Measurements from ENCODE around the gene ICE2. TPM values are rescaled to one million over a fixed set of nuclear protein-coding genes. Genes with fewer than 3 reads are reported as not detected.
"Not testable (repeated sequence)": the region's sequence is repeated elsewhere in the genome, so short reads cannot be mapped to it uniquely, and the experiment has no call there.

The ICE2 gene
- total and polyA plus RNA-seq, 4 experiments from 2014 or later, result 46.5 to 68.4 (median 61.2) TPM

- Mint-ChIP-seq H3K36me3 (no peaks in the 10 kb centered on the region), H3K4me3 (no peak overlapping the region), H3K4me1 (peaks cover 7 to 11% (median 9%) of the 10 kb centered on the region in 4 donors), H3K27me3 (no peaks in the 10 kb centered on the region), H3K27ac (no peak overlapping the region), H3K9me3 (no peaks in the 10 kb centered on the region)
- H3K27ac ChIP-seq (ENCODE audit: low read depth, low read length), result no peak overlapping the region
- no peak overlapping the region for H3K4me3 ChIP-seq (ENCODE audit: low read length in 2 of 2)
- peaks cover 13% of the 10 kb centered on the region for H3K4me1 ChIP-seq (ENCODE audit: insufficient read depth, low read length)
- DNase-seq, result no peak
- ChIA-PET POLR2A (ENCODE audit: partially characterized antibody) (interaction anchor here (0.9 kb wide), 1 partner anchor 15 kb away, joined by 4 read pairs; no protein-coding TSS in a partner anchor), CTCF (ENCODE audit: partially characterized antibody) (no interaction called here)
- no peaks in the 10 kb centered on the region for H3K27me3 ChIP-seq (ENCODE audit: insufficient read depth, low read length)
- intact Hi-C loops (cut with micrococcal nuclease), result no loop called here
- no peaks in the 10 kb centered on the region for H3K36me3 ChIP-seq (ENCODE audit: insufficient read depth, low read length)
- H3K9me3 ChIP-seq (ENCODE audit: control insufficient read depth in 1 of 2, low read length in 2 of 2), result no peaks in the 10 kb centered on the region
These were observed 65.6 kb downstream of the ICE2 start for GRCh38 chr15:60413231-60413824.

GRCh38 chr15:60412807-60413206 lies 66.1 kb downstream of the ICE2 start:
- H3K27me3 Mint-ChIP-seq; H3K4me3 ChIP-seq (ENCODE audit: low read length in 2 of 2); H3K27ac ChIP-seq (ENCODE audit: low read depth, low read length); CTCF ChIA-PET (ENCODE audit: partially characterized antibody); H3K4me3 Mint-ChIP-seq; DNase-seq; H3K9me3 ChIP-seq (ENCODE audit: control insufficient read depth in 1 of 2, low read length in 2 of 2); H3K36me3 Mint-ChIP-seq; H3K9me3 Mint-ChIP-seq; H3K27ac Mint-ChIP-seq; H3K36me3 ChIP-seq (ENCODE audit: insufficient read depth, low read length); H3K27me3 ChIP-seq (ENCODE audit: insufficient read depth, low read length); intact Hi-C loops (cut with micrococcal nuclease): not testable (repeated sequence)
- POLR2A ChIA-PET (ENCODE audit: partially characterized antibody), result interaction anchor here (0.9 kb wide), 1 partner anchor 15 kb away, joined by 4 read pairs; no protein-coding TSS in a partner anchor
- peaks cover 18% of the 10 kb centered on the region for H3K4me1 ChIP-seq (ENCODE audit: insufficient read depth, low read length)
- H3K4me1 Mint-ChIP-seq, result peaks cover 9 to 16% (median 12%) of the 10 kb centered on the region in 4 donors

- intact Hi-C loops (cut with micrococcal nuclease), result no loop called here
- peaks cover 9 to 17% (median 13%) of the 10 kb centered on the region in 4 donors for H3K4me1 Mint-ChIP-seq
- H3K9me3 Mint-ChIP-seq, result no peaks in the 10 kb centered on the region
- H3K4me3 ChIP-seq (ENCODE audit: low read length in 2 of 2), result no peak overlapping the region
- no peak for DNase-seq
- no peak overlapping the region for H3K27ac ChIP-seq (ENCODE audit: low read depth, low read length)
- H3K36me3 Mint-ChIP-seq, result no peaks in the 10 kb centered on the region
- H3K27me3 ChIP-seq (ENCODE audit: insufficient read depth, low read length), result no peaks in the 10 kb centered on the region
- H3K9me3 ChIP-seq (ENCODE audit: control insufficient read depth in 1 of 2, low read length in 2 of 2), result no peaks in the 10 kb centered on the region
- CTCF ChIA-PET (ENCODE audit: partially characterized antibody), result no interaction called here
- no peaks in the 10 kb centered on the region for H3K36me3 ChIP-seq (ENCODE audit: insufficient read depth, low read length)
- H3K27ac Mint-ChIP-seq, result no peak overlapping the region
- POLR2A ChIA-PET (ENCODE audit: partially characterized antibody), result interaction anchor here (6.5 kb wide), 1 partner anchor 14 kb away, joined by 68 read pairs; the partner anchor contains the start of gene ANXA2
- no peaks in the 10 kb centered on the region for H3K27me3 Mint-ChIP-seq
- H3K4me1 ChIP-seq (ENCODE audit: insufficient read depth, low read length), result peaks cover 19% of the 10 kb centered on the region
- H3K4me3 Mint-ChIP-seq, result no peak overlapping the region
These were observed 67.0 kb downstream of the ICE2 start for GRCh38 chr15:60411774-60412425.

DNA sequence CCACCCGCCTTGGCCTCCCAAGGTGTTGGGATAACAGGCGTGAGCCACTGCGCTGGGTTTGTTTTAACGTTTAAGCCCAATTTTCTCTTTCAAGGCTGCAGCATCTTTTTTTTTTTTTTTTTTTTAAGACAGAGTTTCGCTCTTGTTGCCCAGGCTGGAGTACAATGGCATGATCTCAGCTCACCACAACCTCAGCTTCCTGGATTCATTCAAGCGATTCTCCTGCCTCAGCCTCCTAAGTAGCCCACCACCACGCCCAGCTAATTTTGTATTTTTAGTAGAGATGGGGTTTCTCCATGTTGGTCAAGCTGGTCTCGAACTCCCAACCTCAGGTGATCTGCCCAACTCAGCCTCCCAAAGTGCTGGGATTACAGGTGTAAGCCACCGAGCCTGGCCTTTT lies 68.6 kb downstream of the ICE2 start:
- H3K9me3 ChIP-seq (ENCODE audit: control insufficient read depth in 1 of 2, low read length in 2 of 2); H3K4me3 ChIP-seq (ENCODE audit: low read length in 2 of 2); H3K27me3 ChIP-seq (ENCODE audit: insufficient read depth, low read length); intact Hi-C loops (cut with micrococcal nuclease); H3K27ac ChIP-seq (ENCODE audit: low read depth, low read length); H3K36me3 ChIP-seq (ENCODE audit: insufficient read depth, low read length); DNase-seq; H3K27me3 Mint-ChIP-seq; H3K4me3 Mint-ChIP-seq; H3K9me3 Mint-ChIP-seq; H3K36me3 Mint-ChIP-seq: not testable (repeated sequence)
- POLR2A ChIA-PET (ENCODE audit: partially characterized antibody), result interaction anchor here (0.7 to 6.5 kb wide), 2 partner anchors 12 to 21 kb away, joined by 3 to 68 read pairs; partner anchors contain the start of gene ANXA2
- peaks cover 11 to 21% (median 14%) of the 10 kb centered on the region in 4 donors for H3K4me1 Mint-ChIP-seq
- CTCF ChIA-PET (ENCODE audit: partially characterized antibody), result interaction anchor here (1.0 kb wide), 1 partner anchor 19 kb away, joined by 3 read pairs; no protein-coding TSS in a partner anchor
- H3K4me1 ChIP-seq (ENCODE audit: insufficient read depth, low read length), result peaks cover 19% of the 10 kb centered on the region
- H3K27ac Mint-ChIP-seq, result peak overlapping the region in 1 of 7 donors; percentile 52

DNA sequence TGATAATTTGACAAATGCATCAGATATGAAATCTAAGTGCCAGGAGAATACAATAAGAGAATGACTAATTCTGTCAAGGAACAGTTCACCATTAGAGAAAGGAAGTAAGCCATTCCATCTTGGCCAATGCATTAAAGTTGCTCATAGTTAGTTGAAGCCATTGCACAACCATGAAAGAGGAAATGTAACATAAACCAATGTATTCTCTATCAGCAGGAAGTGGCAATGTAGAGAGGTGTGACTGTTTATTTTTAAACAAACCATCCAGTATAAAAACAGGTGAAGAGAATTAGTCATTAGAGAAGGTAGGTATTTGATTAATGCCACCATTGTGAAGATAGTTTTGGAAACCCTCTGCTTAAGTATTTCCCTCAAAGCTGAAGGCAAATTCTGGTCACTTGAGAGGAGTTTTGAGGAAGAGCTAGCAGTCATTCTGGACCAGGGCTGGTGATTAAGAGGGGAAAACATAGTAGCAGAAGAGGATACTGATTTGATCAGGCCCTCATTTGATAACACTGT lies 70.4 kb downstream of the ICE2 start:
- Mint-ChIP-seq H3K4me3 (peak overlapping the region in 6 of 8 donors; percentile 27 to 83 (median 65)), H3K4me1 (peaks cover 11 to 21% (median 14%) of the 10 kb centered on the region in 4 donors), H3K27ac (peak overlapping the region; percentile 8 to 93 (median 77)), H3K27me3 (no peaks in the 10 kb centered on the region), H3K9me3 (no peaks in the 10 kb centered on the region), H3K36me3 (no peaks in the 10 kb centered on the region)
- H3K36me3 ChIP-seq (ENCODE audit: insufficient read depth, low read length), result no peaks in the 10 kb centered on the region
- intact Hi-C loops (cut with micrococcal nuclease), result loop anchor here (2.0 kb wide), 1 partner anchor 14 kb away; no protein-coding TSS in a partner anchor
- ChIA-PET CTCF (ENCODE audit: partially characterized antibody) (interaction anchor here (1.0 to 1.6 kb wide), 3 partner anchors 9 to 35 kb away, joined by 3 to 5 read pairs (median 3); no protein-coding TSS in a partner anchor), POLR2A (ENCODE audit: partially characterized antibody) (interaction anchor here (0.6 to 6.5 kb wide), 6 partner anchors 9 to 71 kb away, joined by 3 to 68 read pairs (median 4); partner anchors contain the start of gene ANXA2)
- DNase-seq, result peak in 4 of 5 donors; percentile 17 to 40 (median 31)
- H3K9me3 ChIP-seq (ENCODE audit: control insufficient read depth in 1 of 2, low read length in 2 of 2), result no peaks in the 10 kb centered on the region
- H3K27me3 ChIP-seq (ENCODE audit: insufficient read depth, low read length), result no peaks in the 10 kb centered on the region
- no peak overlapping the region for H3K4me3 ChIP-seq (ENCODE audit: low read length in 2 of 2)
- peaks cover 19% of the 10 kb centered on the region for H3K4me1 ChIP-seq (ENCODE audit: insufficient read depth, low read length)
- H3K27ac ChIP-seq (ENCODE audit: low read depth, low read length), result no peak overlapping the region

- intact Hi-C loops (cut with micrococcal nuclease), result no loop called here
- Mint-ChIP-seq H3K27ac (no peak overlapping the region), H3K9me3 (no peaks in the 10 kb centered on the region), H3K27me3 (no peaks in the 10 kb centered on the region), H3K36me3 (no peaks in the 10 kb centered on the region), H3K4me1 (peaks cover 11 to 21% (median 14%) of the 10 kb centered on the region in 4 donors), H3K4me3 (no peak overlapping the region)
- Histone ChIP-seq H3K36me3 (ENCODE audit: insufficient read depth, low read length) (no peaks in the 10 kb centered on the region), H3K27ac (ENCODE audit: low read depth, low read length) (no peak overlapping the region), H3K27me3 (ENCODE audit: insufficient read depth, low read length) (no peaks in the 10 kb centered on the region), H3K9me3 (ENCODE audit: control insufficient read depth in 1 of 2, low read length in 2 of 2) (no peaks in the 10 kb centered on the region), H3K4me1 (ENCODE audit: insufficient read depth, low read length) (peaks cover 19% of the 10 kb centered on the region), H3K4me3 (ENCODE audit: low read length in 2 of 2) (no peak overlapping the region)
- ChIA-PET POLR2A (ENCODE audit: partially characterized antibody) (interaction anchor here (6.5 kb wide), 1 partner anchor 9 kb away, joined by 68 read pairs; the partner anchor contains the start of gene ANXA2), CTCF (ENCODE audit: partially characterized antibody) (no interaction called here)
- no peak for DNase-seq
These were observed 71.5 kb downstream of the ICE2 start for GRCh38 chr15:60407415-60407805.
